ENCODE data around the gene PODN.

- TF ChIP-seq CTCF (IDR thresholded peaks at IDR 0.05; ENCODE audit: extremely low read depth in 1 of 2, insufficient read depth in 1 of 2, low read depth in 1 of 2, low read length in 2 of 2) (no peak), EZH2 (IDR thresholded peaks at IDR 0.05; ENCODE audit: borderline replicate concordance, low read depth, low read length, severe bottlenecking) (no peak), FOS (IDR thresholded peaks at IDR 0.05; ENCODE audit: borderline replicate concordance, insufficient read depth, low read length) (no peak), POLR2A (IDR thresholded peaks at IDR 0.05; ENCODE audit: low read depth, low read length) (no peak), MAX (IDR thresholded peaks at IDR 0.05; ENCODE audit: insufficient read depth, insufficient read length) (no peak), MYC (IDR thresholded peaks at IDR 0.05; ENCODE audit: low read depth, low read length) (no peak), POLR2AphosphoS5 (IDR thresholded peaks at IDR 0.05; ENCODE audit: insufficient read depth, low read depth, low read length) (no peak), JUN (IDR thresholded peaks at IDR 0.05; ENCODE audit: borderline replicate concordance, insufficient read depth, insufficient read length, low read depth) (no peak)
Observed at GRCh38 chr1:53130878-53131589, 69.0 kb downstream of the PODN start.
